WTC11 (cell line): ENCODE measurements around the gene A1CF. TPM values are rescaled to one million over a fixed set of nuclear protein-coding genes. Genes with fewer than 3 reads are reported as not detected.

ENCODE experiments used
- ATAC-seq: fragments of 200-7000 bp; cut with Tn5 transposase; 2 replicates; pipeline ENCODE4 v1.10.0; 2021; ENCODE audit warnings: mild to moderate bottlenecking, moderate library complexity
- CTCF ChIA-PET: fragments of 300-600 bp; sonication (Branson Sonifier 250); formaldehyde crosslinking; loops from one replicate; lab custom pipeline; 2021; ENCODE audit warnings: antibody characterized with exemption; lab: Charles Lee
- POLR2A ChIA-PET: fragments of 350-600 bp; sonication (Branson Sonifier 250); formaldehyde crosslinking; loops from one replicate; lab custom pipeline; 2021; ENCODE audit warnings: antibody characterized with exemption; lab: Charles Lee
- DNase-seq: peaks from one replicate; pipeline ENCODE4 v3.0.0; 2021; ENCODE audit warnings: low spot score
- H3K27ac Mint-ChIP-seq: 2 replicates; pipeline ENCODE4 v1.8.0; 2021; ENCODE audit warnings: mixed read lengths
- H3K27me3 Mint-ChIP-seq: 2 replicates; pipeline ENCODE4 v1.8.0; 2021; ENCODE audit warnings: low read depth, mild to moderate bottlenecking, moderate library complexity, mixed read lengths
- H3K36me3 Mint-ChIP-seq: 2 replicates; pipeline ENCODE4 v1.8.0; 2021; ENCODE audit warnings: mixed read lengths
- H3K4me1 Mint-ChIP-seq: 2 replicates; pipeline ENCODE4 v1.8.0; 2022; ENCODE audit warnings: mixed read lengths
- H3K4me3 Mint-ChIP-seq: 2 replicates; pipeline ENCODE4 v1.8.0; 2021; ENCODE audit warnings: mild to moderate bottlenecking, moderate library complexity, mixed read lengths
- H3K9me3 Mint-ChIP-seq: 2 replicates; pipeline ENCODE4 v1.8.0; 2021; ENCODE audit warnings: mixed read lengths
- AR ChIP-seq: fragments of 250-450 bp; sonication (Bioruptor Pico); IDR thresholded peaks from 2 replicates; pipeline ENCODE4 v1.9.0; 2021; ENCODE audit warnings: mild to moderate bottlenecking
- ARID4B ChIP-seq: sonication (generic); formaldehyde crosslinking; IDR thresholded peaks from 2 replicates; pipeline ENCODE4 v1.8.0; 2023; ENCODE audit warnings: missing genetic modification reagents, mild to moderate bottlenecking, borderline replicate concordance
- CBFB ChIP-seq: sonication (generic); formaldehyde crosslinking; IDR thresholded peaks from 2 replicates; pipeline ENCODE4 v1.8.1; 2022; ENCODE audit warnings: mild to moderate bottlenecking, low read depth, missing genetic modification reagents
- ESRRA ChIP-seq: sonication (generic); formaldehyde crosslinking; IDR thresholded peaks from 2 replicates; pipeline ENCODE4 v1.8.1; 2022; ENCODE audit warnings: mild to moderate bottlenecking, missing genetic modification reagents, borderline replicate concordance
- ETV6 ChIP-seq: sonication (generic); formaldehyde crosslinking; IDR thresholded peaks from 2 replicates; pipeline ENCODE4 v1.8.1; 2022; ENCODE audit warnings: mild to moderate bottlenecking, missing genetic modification reagents
- FOXP4 ChIP-seq: sonication (generic); formaldehyde crosslinking; IDR thresholded peaks from 2 replicates; pipeline ENCODE4 v1.8.0; 2022; ENCODE audit warnings: mild to moderate bottlenecking, missing genetic modification reagents
- HMGXB4 ChIP-seq: sonication (generic); formaldehyde crosslinking; IDR thresholded peaks from 2 replicates; pipeline ENCODE4 v1.8.1; 2023; ENCODE audit warnings: mild to moderate bottlenecking, moderate library complexity, missing genetic modification reagents
- JAZF1 ChIP-seq: fragments of 250-450 bp; sonication (Bioruptor Pico); IDR thresholded peaks from 2 replicates; pipeline ENCODE4 v1.9.0; 2021; ENCODE audit warnings: moderate library complexity, mild to moderate bottlenecking, inconsistent platforms
- MLX ChIP-seq: sonication (generic); formaldehyde crosslinking; IDR thresholded peaks from 2 replicates; pipeline ENCODE4 v1.8.1; 2023; ENCODE audit warnings: mild to moderate bottlenecking, missing genetic modification reagents, moderate library complexity
- NFATC4 ChIP-seq: fragments of 250-450 bp; sonication (Bioruptor Pico); IDR thresholded peaks from 2 replicates; pipeline ENCODE4 v1.9.0; 2021; ENCODE audit warnings: mild to moderate bottlenecking
- PRDM15 ChIP-seq: sonication (generic); formaldehyde crosslinking; IDR thresholded peaks from 2 replicates; pipeline ENCODE4 v1.8.0; 2022; ENCODE audit warnings: missing genetic modification reagents
- RORB ChIP-seq: fragments of 250-450 bp; sonication (Bioruptor Pico); IDR thresholded peaks from 2 replicates; pipeline ENCODE4 v1.9.0; 2021; ENCODE audit warnings: mild to moderate bottlenecking
- TEAD4 ChIP-seq: sonication (generic); formaldehyde crosslinking; IDR thresholded peaks from 2 replicates; pipeline ENCODE4 v1.8.0; 2022; ENCODE audit warnings: mild to moderate bottlenecking, missing genetic modification reagents
- ZNF138 ChIP-seq: sonication (generic); formaldehyde crosslinking; conservative IDR thresholded peaks from 2 replicates; pipeline ENCODE4 v1.8.1; 2022; ENCODE audit warnings: mild to moderate bottlenecking, moderate library complexity, missing genetic modification reagents
- ZNF232 ChIP-seq: sonication (generic); formaldehyde crosslinking; IDR thresholded peaks from 2 replicates; pipeline ENCODE4 v1.8.0; 2022; ENCODE audit warnings: mild to moderate bottlenecking, missing genetic modification reagents
- ZNF263 ChIP-seq: sonication (generic); formaldehyde crosslinking; IDR thresholded peaks from 2 replicates; pipeline ENCODE4 v1.8.1; 2022; ENCODE audit warnings: low read depth, mild to moderate bottlenecking, moderate library complexity, missing genetic modification reagents
- ZNF317 ChIP-seq: sonication (generic); formaldehyde crosslinking; IDR thresholded peaks from 2 replicates; pipeline ENCODE4 v1.8.1; 2023; ENCODE audit warnings: low read depth, mild to moderate bottlenecking, moderate library complexity, missing genetic modification reagents, borderline replicate concordance
- ZNF532 ChIP-seq: fragments of 250-450 bp; sonication (Bioruptor Pico); IDR thresholded peaks from 2 replicates; pipeline ENCODE4 v1.9.0; 2021; ENCODE audit warnings: mild to moderate bottlenecking, borderline replicate concordance
- total RNA-seq: library from RNA; stranded (reverse); gene quantifications from 3 replicates; pipeline ENCODE4 v1.2.3, GENCODE V29; 2021

The A1CF gene
- total RNA-seq, 1 experiment from 2014 or later = 0.07 TPM

- Mint-ChIP-seq H3K36me3 (no peaks in the 10 kb centered on the region), H3K4me3 (no peak overlapping the region), H3K27me3 (no peaks in the 10 kb centered on the region), H3K4me1 (no peaks in the 10 kb centered on the region), H3K27ac (no peak overlapping the region), H3K9me3 (no peaks in the 10 kb centered on the region)
- ChIA-PET POLR2A (no interaction called here), CTCF (no interaction called here)
- no peak; the same call in 1 of the 2 replicates for ATAC-seq
- TF ChIP-seq ZNF317 (CRISPR knock-in tag) (no peak), PRDM15 (CRISPR knock-in tag) (no peak), RORB (no peak), ZNF138 (no peak), ZNF532 (CRISPR knock-in tag) (no peak), ZNF232 (CRISPR knock-in tag) (no peak), ZNF263 (no peak), CBFB (no peak), ETV6 (CRISPR knock-in tag) (no peak), HMGXB4 (CRISPR knock-in tag) (no peak), FOXP4 (CRISPR knock-in tag) (no peak), TEAD4 (no peak), MLX (CRISPR knock-in tag) (no peak), AR (CRISPR knock-in tag) (no peak), ARID4B (no peak), ESRRA (CRISPR knock-in tag) (no peak), NFATC4 (CRISPR knock-in tag) (no peak), JAZF1 (no peak)
- DNase-seq = no peak
Observed at GRCh38 chr10:50931948-50932431, 46.6 kb upstream of the A1CF start.
